ENCODE measurements around the gene MYO1D. TPM values are rescaled to one million over a fixed set of nuclear protein-coding genes. Genes with fewer than 3 reads are reported as not detected.
A peak's percentile ranks its signal among the peaks of the same experiment; 100 is the strongest.

Gene MYO1D
- total RNA-seq, 1 donor from 2014 or later: 28.3 TPM

DNA sequence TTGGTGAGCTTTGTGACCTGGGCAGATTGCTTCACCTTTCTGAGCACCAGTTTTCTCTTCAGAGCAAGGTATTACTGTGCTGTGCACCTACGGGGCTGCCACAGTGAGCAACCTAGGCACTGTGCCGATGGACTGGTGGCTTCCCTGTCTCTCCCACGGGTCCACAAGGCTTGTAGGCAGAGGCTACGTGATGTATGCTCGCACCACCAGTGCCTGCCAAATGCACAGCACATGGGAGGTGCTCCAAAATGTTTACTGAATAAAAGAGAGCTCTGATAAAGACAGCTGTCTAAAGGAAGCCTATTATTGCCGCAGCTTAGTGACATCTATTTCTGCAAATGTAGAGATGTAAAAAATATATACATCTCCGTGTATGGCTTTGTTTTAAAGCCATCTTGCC, 251.0 kb downstream of the MYO1D start:
- DNase-seq (ENCODE audit: low read depth): no peak

DNA sequence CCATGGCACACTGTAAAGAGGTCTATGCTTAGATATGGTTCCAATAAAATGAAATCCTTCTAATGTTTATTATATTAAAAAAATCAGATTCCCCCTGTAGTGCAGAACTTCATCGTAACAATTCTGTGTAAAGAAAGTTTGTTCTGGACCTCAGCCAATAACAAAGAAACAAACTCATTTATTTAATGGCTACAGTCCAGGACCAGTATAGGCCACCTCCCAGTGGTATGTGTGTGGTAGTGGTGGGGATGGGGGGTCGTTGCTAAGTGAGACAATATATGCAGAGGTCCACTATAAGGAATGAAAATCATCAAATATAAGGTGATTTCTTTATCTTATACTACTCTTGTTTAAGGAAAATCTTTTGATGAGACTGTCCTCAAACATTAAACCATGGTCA, 253.7 kb downstream of the MYO1D start:
- DNase-seq (ENCODE audit: low read depth): no peak

DNA sequence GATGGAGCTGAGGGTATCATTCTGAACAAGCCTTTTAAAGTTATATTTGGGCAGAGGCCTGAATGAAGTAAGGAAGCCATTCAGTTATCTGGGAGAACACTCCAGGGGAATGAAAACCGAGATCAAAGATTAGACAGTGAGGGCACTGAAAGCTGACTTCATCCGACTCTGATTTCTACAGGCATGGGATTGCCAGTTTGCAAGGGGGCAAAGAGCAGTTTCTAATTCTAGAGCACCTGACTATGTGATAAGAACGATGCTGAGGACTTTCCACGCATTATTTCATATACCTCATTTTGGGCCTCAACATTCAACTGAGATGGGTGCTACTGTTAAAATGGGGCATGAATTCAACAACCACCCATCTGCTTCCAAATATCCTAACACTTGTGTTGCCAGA, 254.4 kb downstream of the MYO1D start:
- DNase-seq (ENCODE audit: low read depth): no peak

DNA sequence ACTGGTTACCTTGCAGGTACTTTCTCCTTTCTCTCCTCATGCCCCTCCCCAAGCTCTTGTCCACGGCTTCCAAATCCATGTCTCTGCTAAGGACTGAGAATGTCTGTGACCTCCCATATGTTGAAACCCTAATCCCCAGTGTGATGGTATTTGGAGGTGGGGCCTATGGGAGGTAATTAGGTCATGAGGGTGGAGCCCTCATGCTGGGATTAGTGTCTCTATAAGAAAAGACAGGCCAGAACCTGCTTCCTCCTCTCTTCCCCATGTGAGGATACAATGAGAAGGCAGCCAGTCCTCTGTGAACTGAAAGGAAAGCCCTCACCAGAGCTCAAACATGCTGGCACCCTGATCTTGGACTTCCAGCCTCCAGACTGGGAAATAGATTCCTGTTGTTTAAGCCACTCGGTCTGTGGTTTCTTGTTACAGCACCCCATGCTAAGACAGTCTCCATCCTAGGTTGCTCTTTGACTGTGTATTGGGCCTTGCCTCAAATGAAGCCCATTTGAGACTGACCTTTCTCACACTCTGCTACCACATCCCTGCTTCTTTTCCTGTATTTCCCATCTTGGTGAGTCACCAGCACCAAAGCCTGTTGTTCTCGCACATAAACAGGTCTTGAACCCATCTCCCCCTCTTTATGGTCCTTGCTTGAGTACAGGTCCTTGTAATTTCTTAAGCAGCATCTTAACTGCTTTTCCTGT, 255.2 kb downstream of the MYO1D start:
- DNase-seq (ENCODE audit: low read depth): peak; percentile 40

DNA sequence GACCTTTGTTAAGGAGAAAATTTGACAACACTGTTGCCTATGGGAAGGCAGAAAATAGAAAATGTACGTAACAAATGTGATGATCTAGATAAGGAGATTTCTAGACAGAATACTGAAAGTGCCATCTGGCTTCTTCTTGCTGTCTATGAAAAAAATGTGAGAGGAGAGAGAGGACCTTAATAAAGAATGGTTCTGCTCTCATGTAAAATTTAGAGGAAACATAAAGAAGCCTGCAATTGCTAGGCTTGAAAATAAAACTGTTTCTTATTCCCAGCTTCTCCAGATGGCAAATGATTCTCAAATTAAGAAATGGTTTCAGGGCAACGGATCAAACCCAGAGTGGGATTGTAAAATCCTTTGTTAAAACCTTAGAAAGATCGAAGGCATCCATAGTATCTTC, 261.6 kb downstream of the MYO1D start:
- no peak for DNase-seq (ENCODE audit: low read depth)

DNA sequence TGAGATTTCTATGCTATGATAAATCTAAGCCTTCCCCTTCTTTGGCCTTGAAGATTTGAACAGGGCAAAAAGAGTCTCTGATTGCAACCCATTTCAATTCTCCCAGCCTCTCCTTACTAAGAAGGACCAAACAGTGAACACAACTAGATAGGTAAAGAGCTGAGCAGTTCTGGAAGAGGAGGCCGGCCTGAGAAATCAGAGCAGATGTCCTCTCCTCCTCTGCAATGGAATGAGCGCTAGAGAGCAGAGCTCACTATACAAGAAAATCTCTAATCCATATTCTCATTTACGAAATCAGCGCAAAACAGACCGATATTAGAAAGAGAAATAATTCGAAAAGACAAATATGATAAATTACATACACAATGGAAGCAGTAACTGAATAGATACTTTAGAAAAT, 266.0 kb downstream of the MYO1D start:
- no peak for DNase-seq (ENCODE audit: low read depth)

DNA sequence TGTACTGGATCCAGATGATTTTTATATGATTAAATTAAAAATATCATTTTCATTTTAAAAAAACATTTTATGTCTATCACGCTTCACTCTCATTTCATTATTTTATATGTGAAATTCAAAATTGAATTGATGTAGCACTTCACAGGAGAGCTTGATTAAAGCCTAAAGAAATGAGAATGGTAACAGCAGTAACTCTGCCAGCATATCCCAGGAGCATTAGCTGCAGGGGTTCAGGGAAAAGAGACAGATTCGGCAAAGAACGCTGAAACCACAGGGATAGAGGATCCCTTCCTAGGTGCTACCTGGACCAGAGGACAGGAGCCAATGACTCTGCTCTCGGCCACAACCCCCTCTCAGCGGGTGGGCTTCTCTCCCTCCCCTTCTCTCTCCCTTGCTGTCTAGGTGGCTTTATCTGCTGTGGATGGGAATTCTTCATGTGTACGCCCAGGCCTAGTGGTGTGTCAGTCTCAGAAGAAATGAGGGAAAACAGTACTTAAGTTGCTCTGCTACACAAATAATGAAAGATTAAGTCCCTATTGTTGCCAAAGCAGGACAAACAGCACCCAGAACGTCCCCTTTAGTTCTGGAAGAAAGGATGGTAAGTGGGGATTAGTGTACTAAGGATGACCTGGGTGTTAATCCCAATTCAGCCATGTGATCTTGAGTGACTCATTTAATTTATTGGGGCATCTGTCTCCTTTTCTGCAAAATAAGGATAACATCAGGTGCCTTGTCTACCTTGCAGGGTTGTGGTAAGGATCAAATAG, 266.9 kb downstream of the MYO1D start:
- DNase-seq (ENCODE audit: low read depth): no peak

DNA sequence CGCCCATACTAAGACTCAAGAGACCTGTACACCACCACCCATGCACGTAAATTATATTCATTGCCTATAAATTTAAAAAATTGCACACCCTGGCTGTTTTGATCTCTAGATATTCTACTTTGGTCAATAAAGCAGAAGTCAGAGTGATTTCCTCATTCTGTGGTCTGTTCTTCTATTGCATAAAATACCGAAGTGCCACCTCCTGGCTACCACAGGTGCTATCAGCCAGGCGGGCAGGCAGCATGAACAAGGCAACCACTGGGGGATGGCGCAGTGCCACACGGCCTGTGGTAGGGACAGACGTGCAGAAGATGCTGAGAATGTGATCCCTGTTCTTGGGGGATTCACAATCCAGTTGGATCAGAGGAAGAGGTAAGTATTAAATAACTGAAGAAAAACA, 267.8 kb downstream of the MYO1D start:
- peak; percentile 67 for DNase-seq (ENCODE audit: low read depth)

DNA sequence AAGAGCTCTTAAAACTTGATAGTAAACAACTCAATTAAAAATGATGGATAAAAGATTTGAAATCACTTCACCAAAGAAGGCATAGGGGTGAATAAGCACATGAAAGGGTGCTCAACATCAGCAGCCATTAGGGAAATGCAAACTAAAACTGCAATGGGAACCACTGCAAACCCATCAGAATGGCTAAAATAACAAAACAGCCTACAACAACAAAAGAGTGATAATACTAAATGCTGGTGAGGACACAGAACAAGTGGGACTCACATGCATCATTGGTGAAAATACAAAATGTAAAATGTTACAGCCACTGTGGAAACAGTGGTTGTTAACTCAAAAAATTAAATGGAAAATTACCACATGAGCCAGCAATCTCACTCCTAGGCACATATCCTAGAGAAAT, 268.7 kb downstream of the MYO1D start:
- no peak for DNase-seq (ENCODE audit: low read depth)

DNA sequence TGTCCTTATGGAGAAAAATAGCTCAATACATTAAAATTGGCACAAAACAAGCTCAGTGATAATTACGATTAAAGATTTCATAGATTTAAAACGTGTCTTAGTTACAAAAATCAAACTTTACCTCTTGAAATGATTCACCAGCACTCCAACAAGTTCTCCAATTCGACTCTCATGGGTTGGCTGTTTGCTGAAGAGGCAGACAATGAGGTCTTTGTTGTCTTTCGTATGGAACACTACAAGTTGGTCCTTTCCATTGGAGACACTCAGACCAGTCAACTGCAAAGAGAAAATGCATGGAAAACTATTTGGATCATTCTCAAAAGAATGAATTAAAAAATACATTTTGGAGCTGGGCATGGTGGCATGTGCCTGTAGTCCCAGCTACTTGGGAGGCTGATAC, 272.0 kb downstream of the MYO1D start:
- DNase-seq (ENCODE audit: low read depth): no peak

DNA sequence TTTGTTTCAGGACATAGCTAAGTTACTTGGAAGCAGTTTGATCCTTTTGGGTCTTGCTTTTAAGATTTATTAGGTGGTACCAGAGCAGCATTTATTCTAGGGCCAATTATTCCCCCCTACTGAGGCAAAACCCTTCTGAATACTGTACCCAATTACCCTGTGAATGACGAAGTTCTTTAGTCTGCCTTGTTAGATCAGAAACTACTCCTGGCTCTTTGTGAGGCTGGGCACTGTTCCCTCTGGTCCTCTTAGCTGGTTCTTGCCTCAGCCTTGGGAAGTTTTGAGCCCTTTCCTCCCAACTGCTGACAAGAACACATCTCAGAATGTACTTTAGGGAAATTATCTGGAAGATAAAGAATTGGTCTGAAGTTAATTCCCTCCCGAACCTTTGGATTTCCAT, 274.5 kb downstream of the MYO1D start:
- DNase-seq (ENCODE audit: low read depth): no peak

DNA sequence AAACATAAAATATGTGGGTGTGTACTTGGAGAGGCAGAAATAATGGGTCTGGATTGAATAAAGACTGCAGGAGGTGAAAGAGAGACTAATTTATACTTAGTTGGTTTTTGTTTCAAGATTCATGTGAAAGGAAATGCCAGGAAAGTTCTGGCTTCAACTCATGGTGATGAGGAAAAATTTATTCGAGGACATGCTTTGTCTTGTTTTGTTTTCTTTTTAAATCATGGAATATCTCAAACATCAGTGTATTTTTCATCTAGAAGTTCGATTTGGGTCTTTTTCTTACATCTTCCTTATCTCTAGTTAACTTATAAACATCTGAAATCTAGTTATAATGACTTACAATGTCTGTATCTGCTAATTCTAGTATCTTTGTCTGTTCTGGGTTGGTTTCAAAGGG, 275.1 kb downstream of the MYO1D start:
- no peak for DNase-seq (ENCODE audit: low read depth)

DNA sequence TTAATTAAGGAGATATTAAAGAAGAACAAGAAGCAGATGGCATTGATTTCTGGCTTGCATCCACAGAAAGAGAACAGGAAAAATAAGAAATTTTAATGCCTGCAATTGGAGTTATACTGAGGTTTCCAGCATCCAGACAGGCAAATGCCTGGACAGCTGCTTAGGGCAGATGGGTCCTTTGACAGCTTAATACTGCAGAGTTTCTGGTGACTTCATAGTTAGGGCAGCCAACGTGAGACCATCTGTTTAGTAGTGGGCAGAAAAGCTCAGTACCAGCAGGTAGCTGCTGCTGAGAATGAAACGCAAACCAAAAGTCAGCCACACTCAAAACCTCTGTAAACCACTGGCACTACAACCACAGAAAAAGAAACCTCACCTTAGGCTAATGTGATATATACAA, 280.3 kb downstream of the MYO1D start:
- no peak for DNase-seq (ENCODE audit: low read depth)

DNA sequence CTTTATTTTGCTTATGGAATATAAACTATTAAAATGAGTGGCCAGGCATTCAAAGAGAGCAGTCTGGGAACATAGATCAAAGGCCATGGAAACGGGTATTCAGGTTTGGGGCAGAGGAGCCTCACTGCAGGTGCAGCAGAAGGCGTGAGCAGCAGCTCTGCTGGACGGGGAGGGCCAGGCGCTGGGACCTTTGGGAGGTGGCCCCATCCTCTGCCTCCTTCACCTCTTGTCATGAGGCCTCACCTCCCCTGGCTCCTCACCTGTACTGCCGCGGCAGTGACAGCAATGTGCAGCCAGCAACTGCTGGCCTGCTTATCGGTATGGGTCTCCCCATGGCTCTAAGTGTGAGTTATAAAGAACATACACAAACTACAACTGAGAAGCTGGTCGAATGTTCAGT, 280.7 kb downstream of the MYO1D start:
- DNase-seq (ENCODE audit: low read depth): no peak

DNA sequence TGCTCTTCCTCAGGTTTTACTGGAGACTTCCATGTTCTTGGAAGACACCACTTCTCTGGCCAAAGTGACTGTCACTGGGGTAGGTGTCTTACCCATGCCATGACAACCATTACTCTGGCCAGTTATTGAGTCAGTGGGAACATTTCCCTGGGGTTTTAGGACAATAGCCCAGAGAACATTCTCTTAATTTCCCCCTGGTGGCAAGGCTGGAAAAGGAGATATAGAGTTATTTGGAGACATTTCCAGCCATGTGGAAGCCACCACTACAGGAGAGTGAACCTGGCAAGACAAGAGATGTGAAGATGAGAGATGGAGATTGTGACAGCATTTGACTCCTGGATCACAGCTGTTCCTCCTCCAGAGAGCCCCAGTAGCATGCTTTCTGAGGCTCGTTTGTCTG, 283.9 kb downstream of the MYO1D start:
- no peak for DNase-seq (ENCODE audit: low read depth)

DNA sequence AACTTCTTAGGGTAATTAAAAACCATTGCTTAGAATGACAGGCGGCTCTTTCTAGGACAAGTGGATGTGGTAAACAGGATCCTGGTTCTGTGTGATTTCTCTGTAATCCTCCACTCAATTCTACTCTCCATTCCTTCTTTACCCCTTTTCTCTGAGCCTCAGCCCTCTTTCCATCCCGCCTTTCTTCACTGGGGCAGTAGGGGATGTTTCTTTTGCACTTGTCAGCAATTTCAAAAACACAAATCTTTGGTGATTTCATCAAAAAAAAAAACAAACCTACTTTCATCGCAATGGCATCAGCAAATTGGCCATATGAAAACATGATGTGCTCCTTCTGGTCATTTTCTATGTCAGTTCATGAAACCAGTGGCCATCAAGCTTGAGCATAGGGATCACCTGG, 285.5 kb downstream of the MYO1D start:
- no peak for DNase-seq (ENCODE audit: low read depth)

DNA sequence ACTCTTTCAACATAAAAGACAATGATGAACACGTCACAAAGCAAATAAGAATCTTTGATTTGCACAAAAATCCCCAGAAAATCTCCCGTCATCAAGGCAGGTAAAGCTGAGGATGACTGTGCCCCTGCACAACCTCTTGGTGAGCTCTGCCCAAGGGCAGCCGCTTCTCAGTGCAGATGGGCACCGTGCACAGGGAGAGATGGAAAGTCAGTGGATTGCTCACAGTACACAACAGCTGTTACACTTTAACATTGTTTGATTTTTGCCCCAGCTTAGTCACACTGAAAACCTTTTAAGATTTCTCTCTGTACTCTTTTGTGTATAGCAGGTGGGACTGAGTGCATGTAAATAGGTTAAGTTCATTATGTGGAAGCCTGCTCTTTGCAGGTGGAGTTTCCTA, 285.9 kb downstream of the MYO1D start:
- no peak for DNase-seq (ENCODE audit: low read depth)

DNA sequence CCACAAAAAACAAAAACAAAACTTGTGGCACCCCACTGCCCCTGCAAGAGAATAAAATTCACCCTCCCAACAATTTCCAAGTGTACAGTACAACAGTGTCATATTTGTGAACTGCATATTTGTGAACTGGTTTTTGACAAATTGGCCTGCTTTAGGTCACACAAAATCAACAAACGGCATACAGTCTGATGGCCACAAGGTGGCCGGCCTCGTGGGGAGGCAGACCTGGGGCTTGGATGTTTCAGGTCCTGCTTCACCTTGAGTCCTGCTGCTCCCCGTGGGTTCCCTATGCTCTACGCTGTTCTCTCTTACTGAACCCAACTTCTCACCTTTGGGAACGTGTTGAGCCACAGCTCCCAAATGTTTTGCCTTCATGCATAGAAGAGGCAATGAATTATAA, 287.9 kb downstream of the MYO1D start:
- DNase-seq (ENCODE audit: low read depth): no peak

DNA sequence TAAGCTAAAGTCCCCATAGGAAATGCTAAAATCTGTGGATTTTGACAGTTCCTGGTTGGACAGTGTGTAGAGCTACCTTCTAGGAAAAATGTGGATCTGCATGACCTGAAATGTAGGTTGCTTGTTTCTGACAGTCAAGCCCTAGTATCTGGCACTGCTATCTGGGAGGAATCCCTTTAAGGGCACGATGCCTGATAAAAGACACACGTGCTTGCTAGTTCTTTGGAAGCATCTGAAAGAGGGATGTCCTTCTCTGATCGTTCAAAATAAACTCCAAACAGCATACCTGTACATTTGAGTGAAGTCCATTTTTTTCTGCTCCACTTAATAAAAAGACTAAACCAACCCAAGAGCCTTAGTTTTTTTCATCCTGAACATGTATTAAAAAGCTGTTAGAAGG, 288.8 kb downstream of the MYO1D start:
- no peak for DNase-seq (ENCODE audit: low read depth)

DNA sequence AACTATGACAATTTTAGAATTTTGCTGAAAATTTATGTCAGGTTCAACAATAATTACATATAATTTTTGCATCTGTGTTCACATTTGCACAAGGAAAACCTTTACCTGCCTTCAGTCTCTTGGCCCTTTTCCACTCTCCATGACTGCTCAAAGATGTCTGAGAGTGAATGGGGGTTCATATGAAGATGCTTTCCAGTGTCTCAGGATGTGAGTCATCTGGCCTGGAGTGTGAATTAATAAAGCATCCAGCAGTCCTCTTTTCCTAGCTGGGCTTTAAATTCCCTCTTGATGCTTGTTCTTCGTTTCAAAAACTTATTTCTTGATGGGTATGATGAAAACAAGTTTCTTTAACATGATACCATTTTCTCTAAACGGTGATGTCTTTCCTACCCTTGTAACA, 290.3 kb downstream of the MYO1D start:
- DNase-seq (ENCODE audit: low read depth): no peak

DNA sequence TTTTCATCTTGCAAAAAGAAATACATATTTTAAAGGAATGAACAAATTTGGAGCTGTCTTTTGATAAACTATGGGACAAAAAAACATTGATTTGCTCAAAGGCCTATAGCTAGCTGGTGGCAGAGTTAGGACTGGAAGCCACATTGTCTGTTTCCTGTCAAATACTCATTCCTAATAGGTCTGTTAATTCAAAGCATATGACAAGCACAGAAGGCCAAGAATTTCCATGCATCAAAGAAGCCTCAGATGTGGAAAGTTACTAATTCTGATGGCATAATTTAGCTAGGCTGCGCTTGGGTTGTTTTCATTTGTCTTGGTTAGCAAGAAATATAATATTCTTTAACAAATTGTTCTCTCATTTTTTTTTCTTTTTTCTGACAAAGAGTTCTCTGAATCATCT, 292.1 kb downstream of the MYO1D start:
- DNase-seq (ENCODE audit: low read depth): no peak

DNA sequence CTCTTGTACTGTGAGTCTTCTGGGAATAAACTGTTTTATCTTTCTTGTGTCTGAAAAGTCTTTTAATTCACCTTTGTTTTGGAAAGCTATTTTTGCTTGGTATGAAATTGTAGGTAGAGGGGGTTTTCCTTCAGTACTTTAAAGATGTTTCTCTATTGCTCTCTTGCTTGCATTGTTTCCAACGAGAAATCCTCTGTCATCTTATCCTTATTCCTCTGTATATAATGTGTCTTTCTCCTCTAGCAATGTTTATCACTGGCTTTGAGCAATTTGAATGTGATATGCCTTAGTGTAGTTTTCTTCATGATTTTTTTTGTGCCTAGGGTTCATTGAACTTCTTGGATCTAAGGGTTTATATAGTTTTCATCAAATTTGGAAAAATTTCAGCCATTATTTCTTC, 293.9 kb downstream of the MYO1D start:
- DNase-seq (ENCODE audit: low read depth): no peak

DNA sequence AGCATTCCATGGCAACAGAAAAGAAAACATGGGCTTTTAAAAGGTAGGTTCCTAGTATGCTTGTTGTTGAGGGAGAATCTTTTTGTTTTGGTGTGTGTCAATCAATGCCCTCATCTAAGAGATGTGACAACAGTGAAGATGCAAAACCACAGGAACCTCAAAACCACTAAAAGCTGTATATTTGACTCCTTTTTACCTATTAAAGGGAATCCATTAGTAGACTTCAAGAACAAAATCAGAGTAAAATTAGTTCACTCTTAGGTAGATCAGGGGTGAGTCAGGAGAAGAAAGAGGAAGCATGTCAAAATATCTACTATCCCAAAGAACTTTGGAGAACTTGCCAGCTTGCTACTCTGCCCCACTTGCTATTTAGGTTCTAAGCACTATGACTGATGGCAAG, 301.1 kb downstream of the MYO1D start:
- DNase-seq (ENCODE audit: low read depth): no peak

DNA sequence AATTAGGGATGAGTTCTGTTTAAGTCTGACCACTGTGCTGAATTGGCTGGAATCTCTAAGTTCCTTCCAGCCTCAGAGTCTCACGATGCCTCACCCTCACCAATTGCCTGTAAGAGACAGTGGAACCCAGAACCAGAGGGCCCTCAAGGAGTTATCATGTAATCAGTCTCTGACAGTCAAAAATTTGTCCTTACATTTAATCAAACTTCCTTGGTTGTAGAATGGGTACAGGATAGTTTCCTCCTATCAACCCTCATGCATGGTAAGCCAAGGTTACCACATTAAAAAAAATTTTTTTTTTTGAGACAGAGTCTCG, 306.9 kb downstream of the MYO1D start:
- no peak for DNase-seq (ENCODE audit: low read depth)

Data from renal cortical epithelial cell (primary cell).